ENCODE data around the gene RORC.

The RORC gene

GRCh38 chr1:151807131-151807530, 24.5 kb downstream of the RORC start:
- no peak for TF ChIP-seq CTCF (IDR thresholded peaks at IDR 0.05; ENCODE audit: low read depth, low read length, missing control alignments)
- H3K4me3 ChIP-seq (ENCODE audit: low read depth, low read length): no peak overlapping the region
- DNase-seq (ENCODE audit: low read depth): no peak

- no peak for TF ChIP-seq CTCF (IDR thresholded peaks at IDR 0.05; ENCODE audit: low read depth, low read length, missing control alignments)
- no peak for DNase-seq (ENCODE audit: low read depth)
- no peak overlapping the region for H3K4me3 ChIP-seq (ENCODE audit: low read depth, low read length)
Observed at GRCh38 chr1:151806170-151806569, 25.4 kb downstream of the RORC start.

- H3K4me3 ChIP-seq (ENCODE audit: low read depth, low read length): no peak within 1 kb of the TSS
- no peak for TF ChIP-seq CTCF (IDR thresholded peaks at IDR 0.05; ENCODE audit: low read depth, low read length, missing control alignments)
- DNase-seq (ENCODE audit: low read depth): no peak
Observed at GRCh38 chr1:151805066-151805820, 26.4 kb downstream of the RORC start, which contains the start of gene LINGO4. TSS of gene LINGO4 (minus strand) at chr1:151805419. CDS start at chr1:151802704, 2,715 bp downstream.

DNA sequence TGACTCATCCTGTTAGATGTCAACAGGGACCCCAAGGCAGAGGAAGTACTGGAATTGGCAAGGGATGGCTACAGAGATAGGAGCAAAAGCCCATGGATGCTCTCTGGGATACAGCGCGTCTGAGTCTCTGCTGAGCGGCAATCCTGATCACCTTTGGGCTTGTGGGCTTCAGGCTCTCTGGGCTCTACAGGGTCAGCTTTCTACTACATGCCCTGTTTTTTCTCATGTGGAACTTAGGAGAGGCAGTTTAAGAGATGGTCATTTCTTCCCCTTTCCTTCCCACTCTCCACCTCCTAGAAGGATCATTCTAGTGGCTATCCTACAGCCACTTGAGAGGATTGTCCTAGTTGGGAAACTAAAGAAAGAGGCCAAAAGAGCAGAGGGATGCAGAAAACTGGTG, 27.7 kb downstream of the RORC start:
- TF ChIP-seq CTCF (IDR thresholded peaks at IDR 0.05; ENCODE audit: low read depth, low read length, missing control alignments): no peak
- H3K4me3 ChIP-seq (ENCODE audit: low read depth, low read length): no peak overlapping the region
- DNase-seq (ENCODE audit: low read depth): no peak

DNA sequence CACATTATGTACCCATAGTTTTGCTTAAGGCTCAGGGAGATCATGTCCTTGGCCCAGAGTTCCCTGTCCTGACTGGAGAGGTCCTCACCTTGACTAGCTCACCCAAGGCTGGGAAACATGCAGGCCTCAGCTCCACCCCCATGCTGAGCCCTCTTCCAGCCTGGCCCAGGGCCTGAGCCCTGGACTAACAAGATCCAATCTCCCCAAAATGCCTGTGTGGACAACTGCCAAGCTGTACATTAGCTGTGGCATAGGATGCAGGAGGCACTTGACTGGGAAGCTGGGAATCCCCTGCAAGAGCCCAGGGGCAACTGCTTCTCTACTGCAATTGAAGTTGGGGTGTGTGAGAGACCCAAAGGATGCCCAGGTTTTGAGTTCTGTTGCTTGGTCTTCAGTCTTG, 28.4 kb downstream of the RORC start:
- no peak for TF ChIP-seq CTCF (IDR thresholded peaks at IDR 0.05; ENCODE audit: low read depth, low read length, missing control alignments)
- no peak overlapping the region for H3K4me3 ChIP-seq (ENCODE audit: low read depth, low read length)
- DNase-seq (ENCODE audit: low read depth): no peak

GRCh38 chr1:151802372-151802771, 29.2 kb downstream of the RORC start:
- H3K4me3 ChIP-seq (ENCODE audit: low read depth, low read length): no peak overlapping the region
- no peak for DNase-seq (ENCODE audit: low read depth)
- no peak for TF ChIP-seq CTCF (IDR thresholded peaks at IDR 0.05; ENCODE audit: low read depth, low read length, missing control alignments)

- no peak for DNase-seq (ENCODE audit: low read depth)
- no peak for TF ChIP-seq CTCF (IDR thresholded peaks at IDR 0.05; ENCODE audit: low read depth, low read length, missing control alignments)
Observed at GRCh38 chr1:151801846-151802245, 29.8 kb downstream of the RORC start.

More at GRCh38 chr1:151801846-151802245, 29.8 kb downstream of the RORC start:
- H3K4me3 ChIP-seq (ENCODE audit: low read depth, low read length): no peak overlapping the region
